GM23338 (cell line): ENCODE data around the gene PRDM2.

Experiments
- CREB1 ChIP-seq: fragments of 250-450 bp; sonication (Bioruptor Pico); IDR thresholded peaks from 2 replicates; pipeline ENCODE4 v1.5.0; 2020; ENCODE audit warnings: low read depth, mild to moderate bottlenecking, moderate library complexity
- CTCF ChIP-seq, 2 experiments: fragments of 200-600 bp in 1 of 2; sonication (generic) in 1 of 2; conservative IDR thresholded peaks; 2 replicates each; pipeline versions ENCODE4 v1.5.1 to v1.6.1; 2016 to 2017; ENCODE audit warnings: antibody characterized with exemption in 2 of 2, low read depth in 2 of 2, mild to moderate bottlenecking in 2 of 2, moderate library complexity in 1 of 2
- EZH2 ChIP-seq: fragments of 200-600 bp; sonication (generic); IDR thresholded peaks from one replicate; pipeline ENCODE4 v1.8.0; 2017; ENCODE audit warnings: antibody characterized with exemption, mild to moderate bottlenecking, low read depth; ENCODE audit not compliant: unreplicated experiment
- EZH2phosphoT487 ChIP-seq: fragments of 200-600 bp; sonication (generic); IDR thresholded peaks from one replicate; pipeline ENCODE4 v1.8.1; 2018; ENCODE audit warnings: antibody characterized with exemption; ENCODE audit not compliant: unreplicated experiment
- JUNB ChIP-seq: IDR thresholded peaks from one replicate; pipeline ENCODE4 v1.6.1; 2016; ENCODE audit warnings: antibody characterized with exemption; ENCODE audit not compliant: unreplicated experiment
- POLR2AphosphoS5 ChIP-seq: IDR thresholded peaks from 2 replicates; pipeline ENCODE4 v1.6.1; 2016; ENCODE audit warnings: antibody characterized with exemption, low read depth
- REST ChIP-seq: IDR thresholded peaks from one replicate; pipeline ENCODE4 v1.6.1; 2018; ENCODE audit warnings: antibody characterized with exemption; ENCODE audit not compliant: unreplicated experiment
- STAT1 ChIP-seq: IDR thresholded peaks from one replicate; pipeline ENCODE4 v1.6.1; 2016; ENCODE audit warnings: antibody characterized with exemption; ENCODE audit not compliant: unreplicated experiment
- ZNF114 ChIP-seq: fragments of 250-450 bp; sonication (Bioruptor Pico); IDR thresholded peaks from 2 replicates; pipeline ENCODE4 v1.5.0; 2020; ENCODE audit warnings: mild to moderate bottlenecking, moderate library complexity
- ZNF331 ChIP-seq: fragments of 250-450 bp; sonication (Bioruptor Pico); IDR thresholded peaks from 2 replicates; pipeline ENCODE4 v1.5.0; 2020; ENCODE audit warnings: low read depth, mild to moderate bottlenecking, moderate library complexity
- ZNF462 ChIP-seq: fragments of 250-450 bp; sonication (Bioruptor Pico); IDR thresholded peaks from 2 replicates; pipeline ENCODE4 v1.5.0; 2020; ENCODE audit warnings: mild to moderate bottlenecking, moderate library complexity

GRCh38 chr1:13803546-13804239 is 103.7 kb downstream of the PRDM2 start:
- TF ChIP-seq ZNF114 (CRISPR knock-in tag) (no peak), CTCF (conservative IDR thresholded peaks at IDR 0.05; ENCODE audit: low read depth in 2 of 2) (no peak), EZH2 (no peak), JUNB (no peak), REST (no peak), EZH2phosphoT487 (no peak), POLR2AphosphoS5 (no peak), CREB1 (CRISPR knock-in tag) (no peak), STAT1 (no peak), ZNF331 (CRISPR knock-in tag) (no peak), ZNF462 (CRISPR knock-in tag) (no peak)
